HCEC 1CT (cell line): ENCODE measurements around the gene UBE3A.
"Not testable (repeated sequence)": the region's sequence is repeated elsewhere in the genome, so short reads cannot be mapped to it uniquely, and the experiment has no call there.

Experiments used
- DNase-seq: peaks from one replicate; pipeline ENCODE4 v3.0.0-alpha.2; 2017

UBE3A gene

DNA sequence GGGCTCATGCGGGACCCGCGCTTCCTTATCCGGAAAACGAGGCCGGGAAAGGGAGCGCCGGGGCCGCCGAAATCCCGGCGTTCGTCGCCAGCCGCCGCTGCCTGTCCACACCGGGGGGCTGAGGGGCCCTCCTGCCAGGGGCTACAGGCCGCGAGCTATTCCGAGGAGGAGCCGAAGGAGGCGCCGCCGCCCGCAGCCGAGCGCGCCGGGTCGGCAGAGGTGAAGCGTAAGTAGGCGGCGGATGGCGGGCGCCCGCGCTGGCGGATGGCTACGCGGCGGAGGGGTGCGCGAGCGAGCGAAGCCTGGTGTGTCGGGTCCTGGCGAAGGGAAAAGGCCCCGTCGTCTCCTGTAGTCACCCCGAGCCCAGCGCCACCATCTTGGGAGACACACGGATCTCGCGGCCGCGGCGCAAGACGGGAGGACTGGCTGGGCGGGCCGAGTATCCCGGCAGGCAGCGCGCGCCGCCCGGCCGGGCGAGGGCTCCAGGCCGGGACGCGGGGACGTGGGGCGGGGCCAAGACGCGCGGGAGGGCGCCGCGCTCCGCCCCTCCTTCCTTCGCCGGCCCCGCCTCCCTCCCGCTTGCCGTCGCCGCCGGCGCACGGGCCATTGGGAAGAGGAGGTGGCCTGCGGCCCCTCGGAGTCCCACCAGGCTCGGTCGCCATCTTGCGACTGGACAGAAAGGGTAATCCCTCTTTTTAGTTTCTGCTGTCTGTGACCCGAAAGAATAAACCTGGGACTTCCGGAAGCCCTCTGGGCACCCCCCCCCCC, at the start of gene UBE3A:
UBE3A (minus strand) TSS at position 424 of the 768 bp plus-strand sequence. CDS start 29,917 bp downstream, outside the sequence.
- DNase-seq, result peak; percentile 92

DNA sequence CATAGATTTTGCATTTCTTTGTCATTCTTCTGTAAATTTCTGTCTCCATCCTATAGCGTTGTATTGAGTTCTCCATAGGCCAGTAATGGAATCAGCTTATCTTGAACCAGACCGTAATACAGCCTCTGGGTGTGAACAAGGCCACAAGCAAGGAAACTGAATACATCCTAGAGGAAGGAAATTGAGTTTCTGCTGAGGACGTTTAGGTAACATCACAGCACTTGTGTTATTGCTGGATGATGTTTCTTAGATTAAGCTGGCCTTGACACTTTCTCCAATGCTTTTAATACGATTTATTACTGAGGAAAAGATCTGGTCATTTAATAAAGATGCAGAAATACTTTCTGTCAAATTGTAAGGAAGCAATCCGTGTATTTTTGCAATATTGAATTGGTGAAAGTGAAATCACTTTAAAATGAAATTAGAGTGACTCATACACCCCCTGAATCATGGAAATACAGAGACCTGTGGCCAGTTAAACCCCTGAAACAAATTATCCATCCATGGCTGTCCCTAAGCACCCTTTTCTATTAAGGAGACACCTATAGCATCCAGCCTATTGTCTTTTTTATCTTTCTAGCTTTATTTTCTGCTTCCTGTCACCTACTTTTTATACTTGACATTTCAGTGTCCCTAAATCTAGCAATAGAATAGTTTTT, 48.5 kb upstream of the UBE3A start:
- no peak for DNase-seq

DNA sequence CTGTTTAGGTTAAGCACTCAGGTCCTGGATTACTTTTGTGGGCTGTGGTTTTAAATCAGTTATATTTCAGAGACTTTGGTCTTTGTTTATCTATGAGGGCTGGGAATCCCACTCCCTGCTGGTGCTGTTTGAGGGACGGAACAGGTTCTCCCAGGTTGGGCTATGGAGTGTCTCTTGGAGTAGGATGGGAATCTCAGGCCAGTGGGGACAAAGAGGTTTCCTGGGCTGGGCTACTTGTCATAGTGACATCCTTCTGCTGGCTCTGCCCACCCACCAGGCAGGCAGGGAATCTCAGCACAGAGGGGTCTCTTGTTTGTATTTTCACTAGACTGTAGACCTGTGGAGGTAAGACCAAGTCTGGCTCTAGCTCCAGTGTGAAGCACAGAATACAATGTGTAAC, 47.2 kb upstream of the UBE3A start:
- no peak for DNase-seq

DNA sequence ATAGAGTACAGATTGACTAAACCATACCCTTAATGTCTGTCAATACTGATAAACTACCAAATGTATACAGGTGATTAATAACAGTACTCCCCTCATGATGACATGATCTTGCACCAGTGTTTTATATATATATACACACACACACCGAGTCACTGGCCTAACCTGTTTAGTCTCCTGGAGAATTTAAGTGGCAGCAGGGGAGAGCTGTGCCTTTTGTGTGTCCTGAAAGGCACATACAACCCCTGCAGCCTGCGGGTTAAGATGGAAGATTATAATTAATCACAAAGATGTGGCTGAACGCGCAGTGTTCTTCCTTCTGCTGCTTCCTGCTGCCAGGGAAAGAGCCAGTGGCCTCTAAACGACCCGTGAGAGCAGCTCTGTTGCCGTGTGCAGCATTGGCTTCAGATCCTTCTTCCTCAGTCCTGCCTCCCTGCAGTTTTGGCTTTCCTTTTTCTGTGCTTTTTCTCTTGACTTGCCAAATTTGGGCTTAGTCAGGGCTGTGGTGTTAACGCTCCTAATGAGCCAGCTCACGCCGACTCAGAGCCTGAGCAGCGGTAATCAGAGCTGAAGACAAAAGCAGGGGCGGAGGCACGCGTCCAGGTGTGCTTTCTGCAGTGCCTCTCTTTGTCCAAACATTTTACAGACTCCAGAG, 42.5 kb upstream of the UBE3A start:
- DNase-seq, result no peak

DNA sequence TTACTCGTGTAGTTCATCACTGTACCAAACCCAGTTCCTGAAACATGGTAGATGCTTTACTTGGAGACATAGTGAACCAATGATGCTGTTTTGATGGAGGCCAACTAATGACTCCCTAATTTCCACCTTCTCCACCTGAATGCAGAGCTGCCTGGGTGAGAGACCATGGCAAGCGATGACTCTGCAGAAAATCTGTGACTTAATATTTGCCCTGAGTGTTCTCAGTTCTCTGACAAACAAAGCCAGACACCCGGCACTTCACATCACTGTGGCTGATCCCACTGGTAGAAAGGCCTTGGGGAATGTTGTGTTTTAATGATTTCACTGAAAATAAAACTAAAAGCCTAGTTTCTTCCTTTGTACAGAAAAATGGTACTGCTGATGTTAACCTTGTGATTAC, 39.5 kb upstream of the UBE3A start:
- no peak for DNase-seq

DNA sequence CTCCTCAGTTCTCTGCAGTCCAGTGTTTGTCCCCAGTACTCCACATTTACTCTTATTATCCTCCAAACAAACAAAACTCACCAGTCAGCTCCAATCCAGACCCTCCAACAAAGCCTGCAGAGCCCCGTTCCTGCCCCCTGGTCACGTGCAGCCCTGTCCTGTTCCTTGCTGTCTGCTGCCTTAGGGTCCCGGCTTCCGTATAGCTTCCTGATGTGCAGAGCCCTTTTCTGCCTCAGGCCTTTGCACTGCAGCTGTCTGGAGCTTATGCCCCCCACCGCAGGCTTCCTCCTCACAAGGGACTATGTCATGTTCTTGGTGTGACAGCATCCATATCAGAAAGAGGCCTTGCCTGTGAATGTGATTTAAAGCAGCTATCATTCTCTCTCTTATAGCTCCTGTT, 39.0 kb upstream of the UBE3A start:
- DNase-seq, result no peak

DNA sequence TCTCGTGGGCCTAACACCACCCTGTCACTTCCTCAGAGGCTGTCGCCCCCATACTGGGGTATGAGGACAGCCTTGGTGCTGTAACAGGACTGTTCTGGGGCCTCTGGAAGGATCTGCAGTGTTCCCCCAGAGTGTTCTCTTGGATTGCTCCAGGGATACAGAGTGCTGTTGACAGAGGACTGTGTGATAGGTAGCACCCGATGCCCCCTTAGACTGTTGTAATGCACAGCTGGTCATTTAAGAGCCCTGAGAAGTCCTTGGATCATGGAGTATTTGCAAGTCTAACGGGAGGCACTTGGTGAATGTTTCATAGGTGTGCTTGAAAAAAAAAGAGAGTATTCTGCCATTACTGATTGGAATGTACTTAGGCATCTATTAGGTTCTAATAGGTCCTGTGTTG, 35.4 kb upstream of the UBE3A start:
- DNase-seq, result no peak

DNA sequence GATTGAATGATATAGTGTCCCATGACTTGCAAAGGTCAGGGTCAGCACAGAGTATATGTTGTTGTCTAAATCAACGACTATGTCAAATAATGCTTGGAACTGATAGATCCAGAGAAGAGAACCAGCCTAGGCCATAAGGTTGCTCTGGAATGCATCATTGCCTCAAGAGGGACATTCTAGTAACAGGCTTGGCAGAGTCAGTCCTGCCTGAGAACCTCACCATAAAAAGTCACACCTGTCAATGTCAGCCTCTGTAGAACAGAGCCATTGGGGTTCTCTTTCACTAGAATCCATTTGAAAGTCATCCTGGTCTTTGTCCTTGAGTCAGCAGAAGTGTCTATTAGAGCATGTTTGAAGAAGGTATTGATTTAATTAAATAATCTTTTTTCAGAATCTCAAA, 31.4 kb upstream of the UBE3A start:
- DNase-seq, result no peak

DNA sequence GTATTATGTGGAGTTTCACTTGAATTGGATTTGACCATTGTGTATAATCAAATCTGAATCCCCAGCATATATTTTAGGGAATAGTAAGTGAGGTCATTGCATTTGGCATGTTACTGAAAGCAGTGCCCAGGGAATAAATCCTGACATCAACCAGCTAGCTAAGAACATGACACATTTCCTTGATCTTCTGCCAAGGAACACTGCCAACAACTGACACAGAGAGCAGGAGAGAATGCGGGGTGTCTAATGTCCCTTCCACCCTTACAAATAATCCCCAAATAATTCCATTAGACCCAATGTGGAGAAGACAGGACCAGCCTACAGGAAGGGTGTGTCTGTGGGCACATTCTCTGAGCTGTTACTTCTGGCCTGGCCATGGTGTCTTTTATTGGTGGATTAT, 30.6 kb upstream of the UBE3A start:
- no peak for DNase-seq

DNA sequence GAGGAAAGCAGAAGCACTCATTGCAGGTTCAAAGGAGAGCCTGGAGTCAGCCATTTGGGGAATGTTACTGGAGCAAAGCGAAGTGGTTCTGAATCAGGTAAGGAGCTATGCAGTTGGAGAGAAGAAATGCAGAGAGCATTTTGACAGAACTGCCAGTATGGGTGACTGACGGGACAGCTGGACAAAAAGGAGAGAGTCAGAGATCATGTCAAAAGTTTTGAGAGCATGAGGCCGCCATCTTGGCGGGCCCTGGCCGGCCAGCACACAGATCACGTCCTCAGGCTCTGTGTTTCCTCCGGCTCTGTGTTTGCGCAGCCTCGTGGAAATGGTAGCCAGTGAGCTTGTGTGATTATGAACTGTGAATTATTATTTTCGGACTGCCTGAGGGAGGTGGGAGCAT, 29.8 kb upstream of the UBE3A start:
- DNase-seq, result no peak

DNA sequence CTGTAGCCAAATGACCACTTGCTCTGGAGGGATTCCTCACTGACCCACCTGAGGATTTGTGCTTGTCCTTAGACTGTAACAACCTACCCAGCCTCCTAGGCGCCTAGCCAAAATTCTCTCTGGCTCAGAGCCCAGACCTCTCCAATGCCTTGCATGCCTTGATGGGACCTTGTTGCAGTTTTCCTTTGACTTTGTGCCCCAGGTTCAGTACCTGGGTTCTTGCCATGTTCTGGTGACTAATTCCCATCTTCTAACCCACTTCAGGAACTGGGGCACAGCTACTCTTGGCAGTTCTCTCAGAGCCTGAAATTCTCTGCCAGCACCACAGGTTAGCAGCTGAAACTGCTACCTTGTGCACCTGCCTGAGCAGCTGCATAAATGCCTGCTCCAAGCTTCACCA, 27.0 kb upstream of the UBE3A start:
- no peak for DNase-seq

DNA sequence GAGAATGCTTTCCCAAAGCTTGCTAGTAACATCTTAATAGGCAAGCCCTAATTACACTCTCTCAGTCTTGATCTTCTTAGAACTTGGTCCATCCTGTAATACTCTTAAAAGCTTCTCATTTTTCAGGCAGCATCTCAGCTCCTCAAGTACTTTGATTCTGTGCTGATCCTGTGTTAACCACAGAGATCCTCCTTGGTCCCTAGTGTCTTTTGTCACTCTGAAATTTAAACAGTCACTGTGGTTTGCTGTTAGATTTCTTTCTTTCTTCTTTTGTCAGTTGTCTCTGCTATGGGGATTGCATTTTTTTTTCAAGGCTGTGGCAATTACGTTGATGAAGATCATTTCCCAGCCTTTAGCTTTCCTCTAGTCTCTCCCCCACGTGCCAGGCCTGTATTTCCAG, 26.0 kb upstream of the UBE3A start:
- DNase-seq, result no peak

DNA sequence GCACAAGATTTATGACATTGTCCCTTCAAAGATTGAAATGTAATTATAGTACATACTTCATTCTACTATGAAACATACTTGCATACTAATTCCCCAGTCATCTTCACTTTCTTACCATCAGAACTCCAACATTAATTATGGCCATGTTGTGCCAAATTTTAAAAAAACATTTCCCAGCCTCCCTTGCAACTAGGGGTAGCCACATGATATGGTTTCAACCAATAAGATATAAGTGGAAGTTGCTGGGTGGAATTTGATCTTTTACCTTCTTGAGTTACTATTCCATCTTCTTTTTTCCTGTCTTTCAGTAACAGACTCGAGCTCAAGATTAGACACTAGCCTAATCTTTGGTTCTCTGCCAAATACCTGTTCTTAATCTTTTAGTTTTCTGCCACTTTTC, 25.6 kb upstream of the UBE3A start:
- DNase-seq, result no peak

DNA sequence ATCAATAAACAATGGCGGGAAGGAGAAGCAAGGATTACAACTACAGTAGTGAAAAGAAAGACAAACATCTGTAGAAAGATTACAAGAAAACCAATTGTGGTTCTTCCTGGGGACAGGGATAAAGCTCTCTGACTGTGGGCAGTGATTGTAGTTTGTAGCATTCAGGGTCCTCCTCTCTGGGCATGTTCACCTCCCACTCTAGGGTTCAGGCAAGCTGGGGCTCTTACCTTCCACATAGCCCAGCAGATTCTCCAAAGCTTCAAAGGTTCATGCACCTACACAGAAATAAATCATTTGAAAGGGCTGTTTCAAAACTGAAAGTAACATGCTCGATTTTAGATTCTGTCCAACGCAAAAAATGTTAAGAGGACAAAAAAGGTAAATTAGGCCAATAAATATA, 17.4 kb upstream of the UBE3A start:
- no peak for DNase-seq

DNA sequence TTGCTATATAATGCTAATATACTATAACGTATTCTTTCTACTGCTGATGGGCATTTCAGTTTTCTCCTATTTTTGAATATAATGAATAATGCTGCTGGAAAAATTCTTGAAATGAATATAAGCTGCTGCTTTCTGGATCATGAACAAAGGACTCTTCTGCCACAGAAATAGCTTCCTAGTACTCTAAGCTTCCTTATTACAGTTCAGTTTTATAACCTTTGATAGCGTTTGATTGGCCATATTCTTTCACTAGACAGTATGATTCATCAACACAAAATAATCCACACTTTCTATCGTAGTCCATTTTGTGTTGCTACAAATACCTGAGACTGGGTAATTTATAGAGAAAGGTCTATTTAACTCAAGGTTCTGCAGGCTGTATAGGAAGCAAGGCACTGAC, 16.4 kb upstream of the UBE3A start:
- DNase-seq, result no peak

DNA sequence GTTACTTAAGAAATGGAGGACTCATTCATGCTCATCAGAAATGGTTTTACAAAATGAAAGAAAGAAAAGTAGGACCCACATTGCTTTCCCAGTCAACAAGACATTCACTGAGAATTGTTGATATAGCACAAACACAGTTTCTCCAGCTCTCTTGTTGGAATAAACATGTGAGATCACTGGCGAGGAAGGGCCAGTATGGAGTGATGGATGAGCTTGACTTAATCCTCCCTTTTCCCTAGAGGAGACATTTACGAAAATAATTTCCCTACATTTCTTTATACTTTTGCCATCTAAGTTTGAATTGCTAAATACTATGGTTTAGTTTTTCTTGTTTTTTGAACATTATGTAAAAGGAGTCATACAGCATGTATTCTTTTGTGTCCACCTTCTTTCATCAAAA, 15.9 kb upstream of the UBE3A start:
- DNase-seq, result no peak

DNA sequence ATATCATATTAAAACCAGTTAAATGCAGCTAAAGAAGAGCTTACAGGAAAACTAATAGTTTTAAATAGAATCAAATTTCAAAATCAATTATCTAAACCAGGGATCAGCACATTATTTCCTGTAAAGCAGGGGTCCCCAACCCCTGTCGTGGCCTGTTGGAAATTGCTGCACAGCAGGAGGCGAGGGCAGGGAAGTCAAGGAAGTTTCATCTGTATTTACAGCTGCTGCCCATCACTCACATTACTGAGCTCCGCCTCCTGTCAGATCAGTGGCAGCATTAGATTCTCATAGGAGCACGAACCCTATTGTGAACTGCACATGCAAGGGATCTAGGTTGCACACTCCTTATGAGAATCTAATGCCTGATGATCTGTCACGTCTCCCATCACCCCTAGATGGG, 14.4 kb upstream of the UBE3A start:
- DNase-seq, result not testable (repeated sequence)

DNA sequence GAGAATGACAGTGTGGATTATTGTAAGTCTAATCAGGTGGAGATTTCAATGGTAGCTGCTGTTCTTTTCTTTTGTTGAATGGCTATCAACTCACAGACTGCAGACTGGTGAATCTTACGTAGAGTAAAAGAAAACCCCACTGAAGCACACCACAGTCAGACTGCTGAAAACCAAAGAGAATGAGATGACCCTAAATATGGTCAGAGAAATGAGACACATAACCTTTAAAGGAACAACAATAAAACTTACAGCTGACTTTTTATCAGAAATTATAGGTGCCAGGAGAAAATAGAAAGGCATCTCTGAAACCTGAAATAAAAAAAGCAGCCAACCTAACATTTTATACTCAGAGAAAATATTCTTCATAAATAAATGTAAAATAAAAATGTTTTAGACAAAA, 12.7 kb upstream of the UBE3A start:
- DNase-seq, result no peak

DNA sequence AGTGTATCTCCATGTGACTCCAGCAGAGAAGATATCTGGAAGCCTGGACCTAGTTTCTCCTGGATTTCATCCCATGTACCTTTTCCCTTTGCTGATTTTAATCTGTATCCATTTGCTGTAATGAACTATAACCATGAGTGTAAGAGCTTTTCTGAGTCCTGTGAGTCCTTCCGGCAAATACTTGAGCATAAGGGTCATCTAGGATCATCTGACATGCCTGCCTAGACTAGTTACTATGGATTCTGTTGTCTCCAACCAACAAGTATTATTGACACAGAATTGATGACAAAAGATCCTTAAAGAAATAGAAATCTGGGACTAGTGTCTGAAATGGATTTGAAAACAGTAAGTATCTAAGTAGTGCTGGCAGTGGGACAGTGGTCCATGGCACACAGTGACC, 11.3 kb upstream of the UBE3A start:
- DNase-seq, result no peak

DNA sequence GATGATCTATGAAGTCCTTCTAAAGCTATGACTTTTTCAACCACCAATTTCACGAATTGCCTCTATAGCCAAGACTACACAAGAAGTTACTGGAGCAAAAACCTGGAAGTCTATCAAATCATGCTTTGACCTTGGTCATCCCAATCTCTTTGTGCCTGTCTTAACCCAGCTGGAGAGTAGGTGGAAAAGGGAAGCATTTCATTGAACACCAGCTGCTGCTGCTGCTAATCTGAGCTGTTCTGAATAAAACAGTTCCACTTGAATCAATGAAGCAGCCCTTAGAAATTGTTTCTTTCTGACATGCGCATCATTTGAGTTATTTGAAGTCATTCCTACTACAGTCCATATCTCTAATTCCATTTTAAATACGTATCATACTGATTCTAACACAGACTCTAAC, 7.3 kb upstream of the UBE3A start:
- DNase-seq, result no peak

DNA sequence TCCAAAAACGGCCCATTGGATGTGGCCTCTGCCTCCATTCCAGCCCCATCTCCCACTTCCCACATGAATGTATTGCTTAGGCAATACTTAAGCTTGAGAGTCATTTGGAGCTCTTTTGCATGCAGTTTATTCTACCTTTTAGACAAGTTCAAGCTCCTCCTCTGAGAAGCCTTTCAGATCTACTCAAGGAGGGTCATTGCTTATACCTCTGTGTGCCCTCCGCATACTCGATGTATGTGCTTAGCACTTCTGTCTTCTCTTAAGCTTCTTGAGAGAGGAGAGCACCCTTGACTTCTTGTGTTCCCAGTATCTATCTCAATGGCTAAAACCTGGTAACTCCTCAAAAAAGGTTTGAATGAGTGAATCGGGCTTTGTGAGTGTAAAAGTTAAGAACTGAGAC, 6.6 kb upstream of the UBE3A start:
- no peak for DNase-seq

DNA sequence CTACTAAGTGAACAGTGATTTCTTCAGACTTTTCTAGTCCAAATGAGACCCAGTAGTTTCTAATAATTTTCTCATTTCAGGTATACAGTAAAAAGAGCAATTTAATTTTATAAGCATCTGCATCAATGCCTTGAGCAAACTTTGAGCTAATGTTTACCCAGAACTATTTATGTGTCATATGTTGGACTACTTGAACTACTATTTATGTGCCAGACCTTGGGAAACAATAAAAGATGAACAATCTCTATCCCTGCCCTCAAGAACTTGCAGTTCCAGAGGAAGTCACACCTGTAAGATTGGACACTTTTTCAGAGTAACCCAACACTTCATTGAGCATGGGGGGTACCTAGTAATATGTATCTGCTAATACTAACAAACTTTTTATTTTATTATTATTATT, 2.3 kb upstream of the UBE3A start:
- DNase-seq, result no peak

DNA sequence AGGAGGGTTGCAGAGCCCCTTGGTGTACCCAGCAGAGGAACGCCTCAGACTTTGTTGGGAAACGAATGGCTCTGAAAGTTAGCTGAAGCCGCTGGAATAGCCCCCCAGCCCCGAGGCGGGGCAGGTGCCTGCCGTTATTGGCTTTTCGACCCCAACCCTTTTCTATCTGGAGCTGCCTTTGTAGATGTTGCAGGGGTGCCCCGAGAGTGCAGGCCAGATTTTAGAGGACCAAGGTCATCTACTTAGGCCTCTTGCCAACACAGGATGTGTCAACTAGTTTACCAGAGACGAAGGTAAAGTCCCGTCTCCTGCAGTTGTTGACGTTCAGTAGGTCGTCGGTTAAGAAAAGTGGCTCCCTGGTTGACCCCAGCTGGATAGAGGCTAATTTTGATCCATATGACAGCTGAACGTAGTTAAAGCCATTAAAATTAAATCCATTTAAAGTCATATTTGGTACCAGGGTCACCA, 579 bp upstream of the UBE3A start:
- DNase-seq, result no peak
